Ishikawa (cell line): ENCODE data around the gene EPHB1.

ENCODE experiments used
- CEBPB ChIP-seq: IDR thresholded peaks from 2 replicates; pipeline ENCODE4 v1.6.1; 2012
- CREB1 ChIP-seq: IDR thresholded peaks from 2 replicates; pipeline ENCODE4 v1.6.1; 2012; ENCODE audit warnings: low read depth
- EGR1 ChIP-seq: IDR thresholded peaks from 2 replicates; pipeline ENCODE4 v1.6.1; 2012
- EP300 ChIP-seq: IDR thresholded peaks from 2 replicates; pipeline ENCODE4 v1.6.1; 2012; ENCODE audit warnings: borderline replicate concordance
- FOXM1 ChIP-seq: IDR thresholded peaks from 2 replicates; pipeline ENCODE4 v1.6.1; 2012; ENCODE audit warnings: low read depth, borderline replicate concordance
- MAX ChIP-seq: IDR thresholded peaks from 2 replicates; pipeline ENCODE4 v1.6.1; 2012
- NFIC ChIP-seq: IDR thresholded peaks from 2 replicates; pipeline ENCODE4 v1.6.1; 2012
- RAD21 ChIP-seq: IDR thresholded peaks from 2 replicates; pipeline ENCODE4 v1.6.1; 2012; ENCODE audit warnings: low read depth
- REST ChIP-seq: IDR thresholded peaks from 2 replicates; pipeline ENCODE4 v1.6.1; 2012; ENCODE audit warnings: low read depth, mild to moderate bottlenecking
- TAF1 ChIP-seq: IDR thresholded peaks from 2 replicates; pipeline ENCODE4 v1.6.1; 2012; ENCODE audit warnings: low read depth, mild to moderate bottlenecking
- TCF12 ChIP-seq: IDR thresholded peaks from 2 replicates; pipeline ENCODE4 v1.6.1; 2012; ENCODE audit warnings: low read depth
- TEAD4 ChIP-seq: IDR thresholded peaks from 2 replicates; pipeline ENCODE4 v1.6.1; 2012
- USF1 ChIP-seq: IDR thresholded peaks from 2 replicates; pipeline ENCODE4 v1.6.1; 2012
- YY1 ChIP-seq: IDR thresholded peaks from 2 replicates; pipeline ENCODE4 v1.6.1; 2012; ENCODE audit warnings: low read depth
- ZBTB7A ChIP-seq: IDR thresholded peaks from 2 replicates; pipeline ENCODE4 v1.6.1; 2012; ENCODE audit warnings: low read depth

EPHB1 gene

GRCh38 chr3:135197246-135197645 is 402.2 kb downstream of the EPHB1 start:
- TF ChIP-seq CEBPB (no peak), FOXM1 (no peak), MAX (no peak), NFIC (no peak), TEAD4 (no peak), ZBTB7A (no peak)

GRCh38 chr3:135197856-135198255 is 402.8 kb downstream of the EPHB1 start:
- no peak for TF ChIP-seq EGR1
- TF ChIP-seq EP300 = no peak
- TF ChIP-seq USF1 = no peak
- no peak for TF ChIP-seq YY1
- no peak for TF ChIP-seq MAX
- no peak for TF ChIP-seq TAF1
- no peak for TF ChIP-seq RAD21
- no peak for TF ChIP-seq ZBTB7A
- no peak for TF ChIP-seq TEAD4

GRCh38 chr3:135199137-135199536 is 404.1 kb downstream of the EPHB1 start:
- no peak for TF ChIP-seq RAD21
- TF ChIP-seq FOXM1 = no peak

- no peak for TF ChIP-seq RAD21
- TF ChIP-seq EGR1 = no peak
- TF ChIP-seq TEAD4 = no peak
- no peak for TF ChIP-seq TAF1
- no peak for TF ChIP-seq NFIC
- no peak for TF ChIP-seq ZBTB7A
- TF ChIP-seq REST = no peak
- TF ChIP-seq EP300 = no peak
- TF ChIP-seq CREB1 = no peak
- TF ChIP-seq YY1 = no peak
- no peak for TF ChIP-seq CEBPB
- TF ChIP-seq TCF12 = no peak
Observed at GRCh38 chr3:135203026-135203425, 408.0 kb downstream of the EPHB1 start.

GRCh38 chr3:135213213-135213612 is 418.2 kb downstream of the EPHB1 start:
- no peak for TF ChIP-seq FOXM1
- TF ChIP-seq EP300 = no peak
- TF ChIP-seq TEAD4 = no peak
- TF ChIP-seq MAX = no peak
- no peak for TF ChIP-seq ZBTB7A
- TF ChIP-seq TCF12 = no peak
- TF ChIP-seq RAD21 = no peak
- no peak for TF ChIP-seq REST
- no peak for TF ChIP-seq CREB1
- TF ChIP-seq EGR1 = no peak
- no peak for TF ChIP-seq YY1
- no peak for TF ChIP-seq CEBPB
- no peak for TF ChIP-seq NFIC
- TF ChIP-seq USF1 = no peak
- TF ChIP-seq TAF1 = no peak

- no peak for TF ChIP-seq RAD21
Observed at GRCh38 chr3:135213822-135214221, 418.8 kb downstream of the EPHB1 start.

GRCh38 chr3:135214400-135214799 is 419.3 kb downstream of the EPHB1 start:
- TF ChIP-seq RAD21 (no peak), EGR1 (no peak), NFIC (no peak), MAX (no peak), EP300 (no peak), REST (no peak), TCF12 (no peak), FOXM1 (no peak), TEAD4 (no peak), YY1 (no peak), ZBTB7A (no peak), TAF1 (no peak), USF1 (no peak)
